Measurements from ENCODE around the gene ACOT12.

- TF ChIP-seq YY1 (IDR thresholded peaks at IDR 0.05; ENCODE audit: insufficient read depth, insufficient read length) (no peak), SUZ12 (IDR thresholded peaks at IDR 0.05; ENCODE audit: extremely low read depth, insufficient read depth, insufficient read length) (no peak), ZNF274 (IDR thresholded peaks at IDR 0.05; ENCODE audit: low read depth, low read length) (no peak)
Measured at GRCh38 chr5:81418606-81419005, 24.7 kb upstream of the ACOT12 start.
